Right atrium auricular region (tissue), 2 donors: ENCODE measurements around the gene ODF2. TPM values are rescaled to one million over a fixed set of nuclear protein-coding genes. Genes with fewer than 3 reads are reported as not detected.
A peak's percentile ranks its signal among the peaks of the same experiment; 100 is the strongest.
"Not testable (repeated sequence)": the region's sequence is repeated elsewhere in the genome, so short reads cannot be mapped to it uniquely, and the experiment has no call there.

Source experiments
- DNase-seq: peaks from one replicate; pipeline ENCODE4 v3.0.0-alpha.2; 2019; ENCODE audit warnings: low spot score
- H3K27ac ChIP-seq, 2 donors: fragments of 200-600 bp; sonication (generic); 1 replicate in 1 of 2; 2 replicates in 1 of 2; pipeline ENCODE4 v1.5.1; 2016 to 2019
- H3K27me3 ChIP-seq, 2 donors: fragments of 200-600 bp; sonication (generic); one replicate each; pipeline versions ENCODE4 v1.5.1 to v1.6.0; 2017 to 2019
- H3K36me3 ChIP-seq: fragments of 200-600 bp; sonication (generic); one replicate; pipeline ENCODE4 v1.5.1; 2016
- H3K4me1 ChIP-seq, 2 donors: fragments of 200-600 bp; sonication (generic); one replicate each; pipeline versions ENCODE4 v1.5.1 to v1.6.0; 2017 to 2019
- H3K4me3 ChIP-seq, 2 donors: fragments of 200-600 bp; sonication (generic); 1 replicate in 1 of 2; 2 replicates in 1 of 2; pipeline ENCODE4 v1.5.1; 2017 to 2019; ENCODE audit warnings: mild to moderate bottlenecking in 1 of 2, moderate library complexity in 1 of 2
- H3K9me3 ChIP-seq, 2 donors: fragments of 200-600 bp; sonication (generic); one replicate each; pipeline ENCODE4 v1.5.1; 2019
- CTCF ChIP-seq, 2 donors: fragments of 200-600 bp; sonication (generic); IDR thresholded peaks; one replicate each; pipeline ENCODE4 v1.5.1; 2019; ENCODE audit warnings: antibody characterized with exemption in 2 of 2
- total RNA-seq, 2 donors: library from RNA; depleted of rRNA; stranded (reverse); fragments of >200 nt; gene quantifications; one replicate each; pipeline ENCODE4 v1.1.0, GENCODE V29; 2016

Gene ODF2
- total RNA-seq, 2 donors from 2014 or later: 9.7 to 12.1 TPM

- Histone ChIP-seq H3K9me3 (no peaks in the 10 kb centered on the region), H3K27me3 (no peaks in the 10 kb centered on the region), H3K36me3 (no peaks in the 10 kb centered on the region), H3K27ac (no peak overlapping the region), H3K4me3 (no peak overlapping the region), H3K4me1 (no peaks in the 10 kb centered on the region)
- no peak for DNase-seq
- TF ChIP-seq CTCF (IDR thresholded peaks at IDR 0.05): no peak
Observed at GRCh38 chr9:128411364-128412119, 44.3 kb upstream of the ODF2 start.

GRCh38 chr9:128412120-128412790, 43.6 kb upstream of the ODF2 start:
- no peak overlapping the region for H3K27ac ChIP-seq
- no peaks in the 10 kb centered on the region for H3K9me3 ChIP-seq
- H3K27me3 ChIP-seq: no peaks in the 10 kb centered on the region
- no peak for DNase-seq
- no peak overlapping the region for H3K4me3 ChIP-seq
- no peaks in the 10 kb centered on the region for H3K4me1 ChIP-seq
- H3K36me3 ChIP-seq: no peaks in the 10 kb centered on the region
- TF ChIP-seq CTCF (IDR thresholded peaks at IDR 0.05): peak in 1 of 2 donors; percentile 66

- H3K9me3 ChIP-seq, H3K4me3 ChIP-seq, DNase-seq, H3K27me3 ChIP-seq, H3K4me1 ChIP-seq, H3K36me3 ChIP-seq, H3K27ac ChIP-seq: not testable (repeated sequence)
Observed at GRCh38 chr9:128413728-128414127, 42.1 kb upstream of the ODF2 start.

GRCh38 chr9:128414461-128414860, 41.3 kb upstream of the ODF2 start:
- no peak for DNase-seq
- peaks cover 3 to 7% of the 10 kb centered on the region in 2 donors for H3K4me1 ChIP-seq
- H3K27ac ChIP-seq: no peak overlapping the region
- no peaks in the 10 kb centered on the region for H3K27me3 ChIP-seq
- no peak overlapping the region for H3K4me3 ChIP-seq
- TF ChIP-seq CTCF (IDR thresholded peaks at IDR 0.05): no peak
- H3K36me3 ChIP-seq: no peaks in the 10 kb centered on the region
- H3K9me3 ChIP-seq: no peaks in the 10 kb centered on the region

- H3K4me3 ChIP-seq: no peak overlapping the region
- H3K9me3 ChIP-seq: no peaks in the 10 kb centered on the region
- peaks cover 5 to 13% of the 10 kb centered on the region in 2 donors for H3K4me1 ChIP-seq
- H3K36me3 ChIP-seq: no peaks in the 10 kb centered on the region
- H3K27me3 ChIP-seq: no peaks in the 10 kb centered on the region
- DNase-seq: no peak
- TF ChIP-seq CTCF (IDR thresholded peaks at IDR 0.05): no peak
- no peak overlapping the region for H3K27ac ChIP-seq
Observed at GRCh38 chr9:128415281-128415680, 40.5 kb upstream of the ODF2 start.

- Histone ChIP-seq H3K4me1 (peaks cover 5 to 14% of the 10 kb centered on the region in 2 donors), H3K27ac (no peak overlapping the region), H3K27me3 (no peaks in the 10 kb centered on the region), H3K9me3 (no peaks in the 10 kb centered on the region), H3K4me3 (no peak overlapping the region), H3K36me3 (no peaks in the 10 kb centered on the region)
- DNase-seq: no peak
- TF ChIP-seq CTCF (IDR thresholded peaks at IDR 0.05): no peak
Observed at GRCh38 chr9:128416014-128416413, 39.8 kb upstream of the ODF2 start.
